ENCODE data around the gene PATE4.

The PATE4 gene

DNA sequence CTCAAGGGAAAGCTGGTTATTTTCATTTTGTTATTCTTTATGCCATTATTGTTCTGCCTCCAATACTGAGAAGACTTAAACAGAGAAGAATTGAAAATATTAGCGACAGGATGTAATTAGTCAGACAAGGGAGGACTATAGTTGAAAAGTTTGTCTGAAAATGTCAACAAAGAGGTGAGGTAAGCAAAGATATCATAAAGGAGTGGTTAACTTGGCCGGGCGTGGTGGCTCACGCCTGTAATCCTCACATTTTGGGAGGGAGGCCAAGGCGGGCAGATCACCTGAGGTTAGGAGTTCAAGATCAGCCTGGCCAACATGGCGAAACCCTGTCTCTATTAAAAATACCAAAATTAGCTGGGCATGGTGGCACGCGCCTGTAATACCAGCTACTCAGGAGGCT is 50.3 kb downstream of the PATE4 start:
- no peak for FAIRE-seq
- DNase-seq (ENCODE audit: extremely low spot score, insufficient read length, low read depth): no peak

DNA sequence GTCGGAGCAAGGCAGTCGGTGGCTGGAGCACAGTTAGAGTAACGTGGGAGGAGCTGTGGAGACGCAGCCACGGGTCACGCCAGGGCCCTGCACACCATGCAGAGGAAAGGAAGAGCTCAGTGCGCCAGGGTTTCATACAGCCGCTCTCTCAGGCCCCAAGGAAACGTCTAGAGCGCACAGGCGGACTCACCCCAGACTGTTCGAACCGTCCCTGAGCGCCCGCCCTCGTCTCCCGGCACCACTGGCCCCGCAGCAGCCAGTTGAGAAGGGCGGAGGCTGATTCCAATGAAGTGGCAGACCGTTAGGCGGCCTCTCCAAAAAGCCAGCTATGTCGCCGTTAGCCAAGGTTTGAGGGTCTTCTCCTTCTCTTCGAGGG is 53.9 kb downstream of the PATE4 start:
- FAIRE-seq: no peak
- peak; percentile 22 for DNase-seq (ENCODE audit: extremely low spot score, insufficient read length, low read depth)

DNA sequence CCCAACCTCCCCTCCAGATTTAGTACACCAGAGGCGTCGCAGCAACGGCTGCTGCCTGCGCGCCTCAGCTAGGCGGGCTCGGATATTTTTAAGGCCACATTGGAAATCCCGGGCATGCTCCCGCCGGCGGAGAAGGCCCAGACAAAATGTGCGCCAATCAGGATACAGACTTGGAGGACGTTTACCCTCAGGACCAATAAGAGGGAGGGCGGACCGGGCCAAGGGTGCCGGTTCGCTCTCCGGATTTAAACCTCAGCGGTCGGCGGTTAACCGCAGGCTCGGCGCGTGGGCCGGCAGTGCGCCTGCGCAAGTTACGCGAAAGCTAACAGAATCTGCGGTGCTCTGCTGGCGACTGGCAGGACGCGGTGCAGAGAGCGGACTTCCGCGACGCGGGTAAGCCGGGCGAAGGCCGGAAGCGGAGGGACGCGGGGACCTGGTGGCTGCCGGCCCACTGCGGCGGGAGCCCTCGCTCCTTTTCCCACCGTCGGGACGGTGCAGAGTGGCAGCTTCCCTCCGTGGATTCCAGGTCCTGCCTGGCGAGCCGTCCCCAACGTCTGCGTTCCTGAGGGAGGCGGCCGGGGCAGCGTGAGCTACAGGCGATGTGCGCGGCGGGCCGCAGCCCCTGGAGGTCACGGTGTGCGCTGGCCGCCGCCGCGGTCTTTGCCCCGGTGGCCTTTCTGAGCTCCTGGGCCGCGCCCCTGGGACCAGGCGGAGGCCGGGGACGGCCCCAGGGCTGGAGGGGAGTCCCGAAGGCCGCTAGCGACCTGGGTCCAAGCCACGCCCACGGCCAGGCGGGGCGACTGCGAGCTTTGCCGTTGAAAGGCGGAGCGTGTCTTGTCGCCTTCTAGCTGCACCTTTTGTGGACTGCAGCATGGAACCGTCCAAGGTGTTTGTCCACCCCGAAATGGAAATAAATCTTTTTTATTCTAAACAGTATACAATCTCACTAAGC is 54.5 kb downstream of the PATE4 start, which contains the start of gene HYLS1:
HYLS1 (plus strand) TSS at position 296 of the 952 bp plus-strand sequence. CDS start 11,701 bp downstream, outside the sequence.
- DNase-seq (ENCODE audit: extremely low spot score, insufficient read length, low read depth) (peak; percentile 89), FAIRE-seq (peak; percentile 98)

All from GM18507 (cell line).